ENCODE data around the gene SYT11. TPM values are rescaled to one million over a fixed set of nuclear protein-coding genes. Genes with fewer than 3 reads are reported as not detected.
A peak's percentile ranks its signal among the peaks of the same experiment; 100 is the strongest.
"Not testable (repeated sequence)": the region's sequence is repeated elsewhere in the genome, so short reads cannot be mapped to it uniquely, and the experiment has no call there.

The SYT11 gene
- total RNA-seq, 4 donors from 2014 or later, result 0.87 to 5.3 (median 2.7) TPM

DNA sequence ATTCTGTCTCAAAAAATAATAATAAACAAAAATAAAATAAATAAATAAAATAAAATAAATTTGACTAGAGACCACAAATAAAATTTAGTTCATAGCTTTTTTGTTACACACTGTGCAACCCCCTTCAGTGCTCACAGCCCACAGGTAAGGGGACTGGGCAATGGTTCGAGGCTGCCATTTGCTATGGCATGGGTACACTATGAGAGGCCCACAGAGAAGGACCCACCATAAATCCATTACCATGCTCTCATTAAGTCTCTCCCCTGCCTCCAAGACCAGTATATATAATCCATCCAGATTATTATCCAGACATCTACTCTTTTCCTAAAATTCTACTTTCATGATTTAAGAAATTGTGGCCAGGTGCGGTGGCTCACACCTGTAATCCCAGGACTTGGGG is 60.4 kb downstream of the SYT11 start:
- peaks cover 27 to 100% (median 70%) of the 10 kb centered on the region in 3 donors for H3K36me3 ChIP-seq
- intact Hi-C loops (cut with DNase I), result no loop called here
- no peaks in the 10 kb centered on the region for H3K9me3 ChIP-seq
- H3K27me3 ChIP-seq, result no peaks in the 10 kb centered on the region
- no peak for TF ChIP-seq POLR2A (IDR thresholded peaks at IDR 0.05)
- TF ChIP-seq, protein P1, sequence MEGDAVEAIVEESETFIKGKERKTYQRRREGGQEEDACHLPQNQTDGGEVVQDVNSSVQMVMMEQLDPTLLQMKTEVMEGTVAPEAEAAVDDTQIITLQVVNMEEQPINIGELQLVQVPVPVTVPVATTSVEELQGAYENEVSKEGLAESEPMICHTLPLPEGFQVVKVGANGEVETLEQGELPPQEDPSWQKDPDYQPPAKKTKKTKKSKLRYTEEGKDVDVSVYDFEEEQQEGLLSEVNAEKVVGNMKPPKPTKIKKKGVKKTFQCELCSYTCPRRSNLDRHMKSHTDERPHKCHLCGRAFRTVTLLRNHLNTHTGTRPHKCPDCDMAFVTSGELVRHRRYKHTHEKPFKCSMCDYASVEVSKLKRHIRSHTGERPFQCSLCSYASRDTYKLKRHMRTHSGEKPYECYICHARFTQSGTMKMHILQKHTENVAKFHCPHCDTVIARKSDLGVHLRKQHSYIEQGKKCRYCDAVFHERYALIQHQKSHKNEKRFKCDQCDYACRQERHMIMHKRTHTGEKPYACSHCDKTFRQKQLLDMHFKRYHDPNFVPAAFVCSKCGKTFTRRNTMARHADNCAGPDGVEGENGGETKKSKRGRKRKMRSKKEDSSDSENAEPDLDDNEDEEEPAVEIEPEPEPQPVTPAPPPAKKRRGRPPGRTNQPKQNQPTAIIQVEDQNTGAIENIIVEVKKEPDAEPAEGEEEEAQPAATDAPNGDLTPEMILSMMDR (IDR thresholded peaks at IDR 0.05), result no peak
- H3K4me1 ChIP-seq, result peaks cover 0 to 11% (median 0%) of the 10 kb centered on the region in 3 donors
- no peak overlapping the region for H3K27ac ChIP-seq
- H3K4me3 ChIP-seq, result no peak overlapping the region
- no peak for DNase-seq
- 97 to 98% methylated on average over 2 of the region's 2 CpGs for WGBS, 2 donors

DNA sequence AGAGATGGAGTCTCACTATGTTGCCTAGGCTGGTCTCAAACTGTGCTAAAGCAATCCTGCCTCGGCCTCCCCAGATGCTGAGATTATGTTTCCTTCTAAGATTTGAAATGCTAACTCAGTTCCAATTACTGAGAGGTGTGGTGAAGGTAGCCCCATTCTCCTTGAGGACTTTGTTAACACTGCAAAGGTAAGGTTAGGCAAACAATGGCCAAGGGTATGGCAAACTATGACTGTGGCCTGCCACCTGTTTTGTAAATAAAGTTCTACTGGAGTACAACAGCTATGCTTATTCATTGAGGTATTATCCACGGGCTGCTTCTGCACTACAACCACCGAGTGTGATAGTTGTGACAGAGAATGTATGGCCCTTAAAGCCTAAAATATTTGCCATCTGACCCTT is 61.4 kb downstream of the SYT11 start:
- peaks cover 28 to 100% (median 73%) of the 10 kb centered on the region in 3 donors for H3K36me3 ChIP-seq
- no peak for DNase-seq
- TF ChIP-seq, protein P1 (IDR thresholded peaks at IDR 0.05), result no peak
- no peak for TF ChIP-seq POLR2A (IDR thresholded peaks at IDR 0.05)
- no peak overlapping the region for H3K27ac ChIP-seq
- 86 to 90% methylated on average over 3 of the region's 3 CpGs for WGBS, 2 donors
- peaks cover 0 to 11% (median 0%) of the 10 kb centered on the region in 3 donors for H3K4me1 ChIP-seq
- H3K27me3 ChIP-seq, result no peaks in the 10 kb centered on the region
- no peak overlapping the region for H3K4me3 ChIP-seq
- no peaks in the 10 kb centered on the region for H3K9me3 ChIP-seq
- intact Hi-C loops (cut with DNase I), result no loop called here

DNA sequence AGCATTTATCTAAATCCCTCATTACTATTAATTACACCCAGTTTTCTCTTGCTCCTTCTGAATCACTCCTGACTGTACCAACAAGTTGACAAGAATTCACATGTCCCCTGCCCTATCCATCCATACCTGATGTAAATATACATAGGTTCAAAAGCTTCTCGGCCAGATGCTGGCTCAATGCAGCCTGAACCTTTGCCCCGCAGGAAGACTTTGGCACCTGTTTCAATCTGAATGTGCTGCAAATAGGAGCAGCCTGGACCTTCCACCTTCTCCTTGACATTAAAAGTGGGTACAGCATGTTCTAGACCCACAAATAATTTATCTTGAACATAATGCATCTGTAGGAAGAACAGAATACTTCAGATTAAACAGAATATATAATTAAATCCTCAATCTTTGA is 66.1 kb downstream of the SYT11 start:
- intact Hi-C loops (cut with DNase I), result no loop called here
- no peak for DNase-seq
- H3K27ac ChIP-seq, result no peak overlapping the region
- H3K4me3 ChIP-seq, result no peak overlapping the region
- 69 to 89% methylated on average over 2 of the region's 2 CpGs for WGBS, 2 donors
- TF ChIP-seq POLR2A (IDR thresholded peaks at IDR 0.05), result no peak
- TF ChIP-seq, protein P1 (IDR thresholded peaks at IDR 0.05), result no peak
- H3K36me3 ChIP-seq, result peaks cover 37 to 100% (median 68%) of the 10 kb centered on the region in 3 donors
- H3K4me1 ChIP-seq, result peaks cover 0 to 27% (median 5%) of the 10 kb centered on the region in 3 donors
- no peaks in the 10 kb centered on the region for H3K27me3 ChIP-seq
- no peaks in the 10 kb centered on the region for H3K9me3 ChIP-seq

DNA sequence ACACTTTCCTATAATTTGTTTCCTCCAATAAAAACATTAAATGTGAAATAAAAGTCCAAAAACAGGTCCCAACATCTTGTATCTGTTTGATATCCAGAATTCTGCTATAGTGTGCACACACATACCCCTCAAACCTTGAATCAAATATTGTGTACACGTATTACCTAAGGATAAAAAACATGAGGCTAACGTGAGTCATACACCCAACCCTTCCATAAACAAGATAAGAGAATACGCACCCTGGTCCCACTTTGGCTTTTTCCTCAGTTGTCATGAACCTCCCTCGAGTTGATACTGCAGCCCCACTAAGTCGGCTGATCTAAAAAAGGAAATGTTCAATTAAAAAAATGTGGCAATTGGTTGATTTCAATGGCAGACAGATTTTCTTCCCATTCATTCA is 69.7 kb downstream of the SYT11 start:
- H3K27me3 ChIP-seq, result no peaks in the 10 kb centered on the region
- H3K27ac ChIP-seq, result no peak overlapping the region
- 41 to 63% methylated on average over 5 of the region's 5 CpGs for WGBS, 2 donors
- H3K4me3 ChIP-seq, result no peak overlapping the region
- peaks cover 21 to 94% (median 57%) of the 10 kb centered on the region in 3 donors for H3K36me3 ChIP-seq
- DNase-seq, result no peak
- TF ChIP-seq, protein P1 (IDR thresholded peaks at IDR 0.05), result no peak
- TF ChIP-seq POLR2A (IDR thresholded peaks at IDR 0.05), result no peak
- peaks cover 22 to 51% (median 35%) of the 10 kb centered on the region in 3 donors for H3K4me1 ChIP-seq
- intact Hi-C loops (cut with DNase I), result no loop called here
- H3K9me3 ChIP-seq, result no peaks in the 10 kb centered on the region

DNA sequence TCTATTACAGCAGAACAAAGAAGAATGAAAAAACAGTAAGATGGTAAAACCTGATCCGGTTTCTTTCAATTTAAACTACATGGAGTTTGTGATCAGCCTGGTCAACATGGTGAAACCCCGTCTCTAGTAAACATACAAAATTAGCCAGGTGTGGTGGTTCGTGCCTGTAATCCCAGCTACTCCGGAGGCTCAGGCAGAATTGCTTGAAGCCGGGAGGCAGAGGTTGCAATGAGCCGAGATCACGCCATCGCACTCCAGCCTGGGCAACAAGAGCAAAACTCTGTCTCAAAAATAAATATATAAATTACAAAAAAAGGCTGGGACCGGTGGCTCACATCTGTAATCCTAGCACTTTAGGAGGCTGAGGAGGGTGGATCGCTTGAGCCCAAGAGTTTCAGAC is 71.4 kb downstream of the SYT11 start:
- intact Hi-C loops (cut with DNase I), result loop anchor here (10.0 kb wide), 1 partner anchor 124 kb away; the partner anchor contains the start of genes LAMTOR2 and UBQLN4
- H3K4me1 ChIP-seq, result peaks cover 22 to 58% (median 41%) of the 10 kb centered on the region in 3 donors
- peaks cover 13 to 77% (median 40%) of the 10 kb centered on the region in 3 donors for H3K36me3 ChIP-seq
- 59 to 82% methylated on average over 8 to 10 of the region's 10 CpGs for WGBS, 2 donors
- H3K27ac ChIP-seq, result peak overlapping the region in 1 of 4 donors; percentile 96
- DNase-seq, H3K27me3 ChIP-seq, H3K9me3 ChIP-seq: not testable (repeated sequence)
- H3K4me3 ChIP-seq, result peak overlapping the region in 1 of 4 donors; percentile 30
